A172 (cell line): Measurements from ENCODE around the gene VPS37C. TPM values are rescaled to one million over a fixed set of nuclear protein-coding genes. Genes with fewer than 3 reads are reported as not detected.
"Not testable (repeated sequence)": the region's sequence is repeated elsewhere in the genome, so short reads cannot be mapped to it uniquely, and the experiment has no call there.

Experiments used
- DNase-seq: peaks from one replicate; pipeline ENCODE4 v3.0.0-alpha.2; 2015; ENCODE audit warnings: low spot score
- total RNA-seq: library from RNA; depleted of rRNA; stranded (reverse); fragments of >200 nt; shearing (Covaris generic); gene quantifications from 2 replicates; pipeline ENCODE4 v1.2.3, GENCODE V29; 2014

The VPS37C gene
- total RNA-seq, 1 experiment from 2014 or later: 9.1 TPM

GRCh38 chr11:61118004-61118403 lies 43.2 kb downstream of the VPS37C start:
- DNase-seq: no peak

GRCh38 chr11:61117168-61117520 lies 44.1 kb downstream of the VPS37C start:
- no peak for DNase-seq

DNA sequence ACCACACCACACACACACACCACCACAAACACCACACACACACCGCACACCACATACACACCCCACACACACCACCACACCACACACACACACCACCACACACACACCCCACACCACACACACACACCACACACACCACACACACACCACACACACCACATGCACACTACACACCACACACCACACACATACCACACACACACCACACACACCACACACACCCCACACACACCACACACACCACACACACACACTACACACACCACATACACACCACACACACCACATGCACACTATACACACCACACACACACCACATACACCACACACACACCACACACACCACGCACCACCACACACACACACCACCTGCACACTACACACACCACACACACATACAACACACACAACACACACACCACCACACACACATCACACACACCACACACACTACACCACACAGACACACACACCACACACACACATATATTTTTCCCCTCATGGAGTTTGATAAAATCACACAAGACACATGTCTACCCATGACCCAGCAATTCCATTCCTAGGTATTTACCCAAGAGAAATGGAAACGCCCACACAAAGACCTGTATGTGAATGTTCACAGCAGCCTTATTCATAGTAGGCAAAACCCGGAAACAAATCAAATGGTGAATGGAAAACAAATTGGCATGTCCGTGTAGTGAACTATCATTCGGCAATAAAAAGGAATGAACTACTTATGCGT lies 44.6 kb downstream of the VPS37C start:
- DNase-seq: no peak

DNA sequence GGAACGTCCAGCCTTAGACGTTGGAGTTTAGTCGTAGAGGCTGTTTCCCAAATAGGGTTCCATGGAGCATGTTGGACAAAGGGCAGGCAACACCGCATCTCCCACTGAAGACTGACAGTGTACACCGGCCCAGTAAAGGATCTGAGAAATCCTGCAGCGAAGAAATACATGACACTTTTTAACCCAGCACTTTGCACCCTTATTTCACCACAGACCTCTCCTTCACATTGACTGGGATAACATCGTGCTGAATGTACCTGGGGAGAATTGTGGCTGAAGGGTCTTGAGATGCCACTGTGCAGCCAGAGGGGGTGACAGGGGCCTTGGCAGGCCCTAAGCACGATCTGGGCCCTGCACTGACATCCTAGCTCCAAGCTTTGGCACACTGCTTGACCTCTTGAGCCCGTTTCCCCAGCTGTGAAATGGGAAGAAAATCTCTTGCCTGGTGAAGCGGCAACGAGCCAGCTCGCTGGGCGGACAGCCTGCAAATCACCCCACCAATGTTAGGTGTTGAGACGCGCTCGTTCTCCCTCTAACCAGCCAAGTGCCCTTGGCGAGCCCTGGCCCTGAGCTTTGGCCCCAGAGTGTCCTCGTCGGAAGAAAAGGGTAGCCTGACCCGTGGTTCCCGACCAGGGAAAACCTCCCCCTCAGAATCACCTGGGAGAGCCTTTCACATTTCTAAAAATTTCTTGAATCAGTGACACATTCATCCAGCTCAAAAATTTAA lies 45.6 kb downstream of the VPS37C start:
- no peak for DNase-seq

GRCh38 chr11:61114913-61115312 lies 46.3 kb downstream of the VPS37C start:
- no peak for DNase-seq

DNA sequence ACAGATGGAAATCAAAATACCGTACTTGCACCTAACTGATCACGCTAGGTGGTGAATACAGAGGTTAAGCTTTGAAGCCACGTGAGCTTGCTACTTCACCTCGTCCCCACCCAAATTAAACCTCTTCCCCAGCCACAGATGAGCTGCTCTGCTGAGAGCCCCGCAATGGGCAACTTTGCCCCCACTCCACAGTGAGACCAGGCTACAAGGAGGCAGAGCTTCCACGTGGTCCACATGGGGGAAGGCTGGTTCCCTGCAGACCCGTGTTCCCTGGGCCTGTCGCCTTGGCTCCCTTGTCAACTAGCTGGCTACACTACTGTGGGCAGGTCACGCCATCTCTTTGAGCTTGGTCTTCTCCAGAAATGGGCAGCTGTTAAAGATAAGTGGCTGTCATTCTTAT lies 48.0 kb downstream of the VPS37C start:
- no peak for DNase-seq

DNA sequence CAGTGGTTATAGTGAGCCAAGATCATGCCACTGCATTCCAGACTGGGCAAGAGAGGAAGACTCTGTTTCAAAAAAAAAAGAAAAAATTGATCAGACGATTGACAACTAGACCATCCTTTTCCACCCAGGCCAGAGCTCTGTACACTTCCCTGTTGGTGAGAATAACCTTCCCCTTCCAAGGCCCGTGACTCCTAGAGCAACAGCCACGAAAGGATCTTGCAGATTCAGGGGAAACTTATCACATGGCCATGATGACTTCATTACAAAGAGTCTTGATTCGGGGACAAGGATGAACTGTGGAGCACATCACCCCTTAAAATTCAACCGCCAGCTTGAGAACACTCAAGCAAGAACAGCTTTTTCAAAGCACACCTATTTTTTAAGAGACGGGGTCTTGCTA lies 48.7 kb downstream of the VPS37C start:
- no peak for DNase-seq

DNA sequence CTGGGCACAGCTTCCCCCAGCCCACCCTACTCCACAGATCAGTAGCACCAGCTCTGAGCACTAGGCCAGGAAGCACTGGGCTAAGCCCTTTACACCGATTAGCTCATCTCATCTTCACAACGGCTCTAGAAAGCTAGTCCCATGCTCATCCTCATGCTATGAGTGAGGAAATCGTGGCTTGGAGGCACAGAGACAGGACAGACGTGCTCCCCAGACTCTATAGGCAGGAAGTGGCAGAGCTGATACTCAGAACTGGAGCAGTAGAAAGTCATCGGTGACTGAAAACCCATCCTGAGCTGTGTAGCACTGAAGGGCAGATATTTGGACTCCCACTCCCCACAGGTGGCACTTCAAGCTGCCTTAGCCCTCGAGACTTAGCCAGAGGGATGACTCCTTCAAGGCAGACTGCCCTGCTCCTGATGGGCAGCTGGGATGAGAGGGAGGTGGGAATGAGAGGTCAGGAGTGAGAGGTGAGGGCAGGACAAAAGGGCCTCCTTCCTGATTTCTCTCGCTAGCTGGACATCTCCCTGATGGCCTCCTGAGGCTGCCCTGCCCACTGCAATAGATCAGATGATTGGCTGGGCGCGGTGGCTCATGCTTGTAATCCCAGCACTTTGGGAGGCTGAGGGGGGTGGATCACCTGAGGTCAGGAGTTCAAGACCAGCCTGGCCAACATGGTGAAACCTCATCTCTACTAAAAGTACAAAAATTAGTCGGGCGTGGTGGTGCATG lies 49.3 kb downstream of the VPS37C start:
- DNase-seq: no peak

DNA sequence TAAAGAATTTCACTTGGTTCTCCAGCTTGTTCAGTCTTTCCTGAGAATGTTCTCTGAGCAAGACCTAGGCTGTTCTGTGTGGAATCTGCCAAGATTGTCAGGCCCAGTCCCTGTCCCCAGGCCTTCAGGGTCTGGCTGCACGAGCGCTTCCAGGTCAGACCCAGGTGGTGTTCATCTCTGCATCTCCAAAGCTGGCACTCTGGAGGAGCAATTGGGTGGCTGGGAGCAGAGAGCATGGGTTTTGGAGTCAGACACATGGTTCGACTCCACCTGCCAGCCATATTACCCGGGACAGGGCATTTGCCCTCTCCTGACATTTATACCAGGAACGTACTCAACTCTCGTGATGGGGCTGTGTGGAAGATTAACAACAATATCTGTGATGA lies 50.2 kb downstream of the VPS37C start:
- DNase-seq: no peak

DNA sequence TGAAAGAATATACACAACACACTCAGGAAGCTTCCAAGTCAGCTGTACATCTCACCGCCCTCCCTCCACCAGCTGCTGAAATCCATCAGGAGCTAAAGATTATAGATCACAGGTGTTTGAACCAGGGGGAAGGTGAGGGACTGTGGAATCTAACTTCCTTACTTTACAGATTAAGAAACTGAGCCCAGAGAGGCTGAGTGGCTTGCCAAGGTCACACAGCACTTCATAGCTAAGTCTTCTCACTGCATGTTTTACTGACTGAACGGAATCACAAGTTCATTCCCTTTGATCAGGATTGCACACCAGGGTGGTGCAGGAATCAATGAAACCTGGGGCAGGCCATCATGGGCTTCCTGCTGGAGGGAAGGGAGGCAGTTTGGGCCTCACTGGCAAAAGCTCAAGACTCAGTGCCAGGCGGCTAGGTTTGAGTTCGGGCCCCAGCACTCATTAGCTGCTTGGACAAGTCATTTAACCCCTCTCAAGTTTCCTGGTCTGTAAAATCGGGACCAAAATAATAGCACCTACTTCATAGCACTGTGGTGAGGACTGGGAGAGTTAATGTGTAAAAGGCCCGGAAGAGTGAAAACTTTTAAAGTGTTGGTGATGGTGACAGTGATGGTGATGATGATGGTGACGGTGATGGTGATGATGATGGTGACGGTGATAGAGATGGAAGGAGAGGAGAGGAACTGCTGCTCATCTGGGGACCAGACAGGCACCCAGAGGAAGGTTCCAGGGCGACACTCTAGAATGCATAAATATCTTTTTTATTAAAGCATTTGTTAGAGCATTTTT lies 50.8 kb downstream of the VPS37C start:
- no peak for DNase-seq

DNA sequence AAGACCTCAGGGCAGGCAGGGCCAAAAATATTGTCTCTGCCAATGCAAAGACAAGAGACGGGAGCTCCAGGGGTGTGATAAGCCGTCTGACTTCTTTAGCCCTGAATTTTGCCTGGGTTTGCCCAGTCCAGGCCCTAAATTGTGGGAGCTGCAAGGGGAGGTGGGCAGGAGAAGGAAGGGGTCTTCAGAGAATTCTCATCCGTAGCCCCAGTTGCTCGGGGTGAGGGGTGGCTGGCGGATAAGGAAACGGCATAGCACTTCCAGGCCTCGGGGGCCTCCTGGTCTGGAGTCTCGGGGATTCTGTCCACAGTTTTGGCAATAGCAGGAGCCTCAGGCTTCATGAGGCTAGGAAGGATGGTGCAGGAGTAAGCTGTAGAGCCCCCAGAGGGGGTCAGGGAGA lies 51.6 kb downstream of the VPS37C start:
- no peak for DNase-seq

- DNase-seq: no peak
Observed at GRCh38 chr11:61108847-61109585, 52.2 kb downstream of the VPS37C start.

GRCh38 chr11:61107888-61108287 lies 53.3 kb downstream of the VPS37C start:
- DNase-seq: no peak

GRCh38 chr11:61106894-61107470 lies 54.2 kb downstream of the VPS37C start:
- no peak for DNase-seq

GRCh38 chr11:61106296-61106695 lies 54.9 kb downstream of the VPS37C start:
- DNase-seq: no peak

GRCh38 chr11:61104963-61105362 lies 56.3 kb downstream of the VPS37C start:
- DNase-seq: no peak

- DNase-seq: no peak
Observed at GRCh38 chr11:61103851-61104423, 57.3 kb downstream of the VPS37C start.

DNA sequence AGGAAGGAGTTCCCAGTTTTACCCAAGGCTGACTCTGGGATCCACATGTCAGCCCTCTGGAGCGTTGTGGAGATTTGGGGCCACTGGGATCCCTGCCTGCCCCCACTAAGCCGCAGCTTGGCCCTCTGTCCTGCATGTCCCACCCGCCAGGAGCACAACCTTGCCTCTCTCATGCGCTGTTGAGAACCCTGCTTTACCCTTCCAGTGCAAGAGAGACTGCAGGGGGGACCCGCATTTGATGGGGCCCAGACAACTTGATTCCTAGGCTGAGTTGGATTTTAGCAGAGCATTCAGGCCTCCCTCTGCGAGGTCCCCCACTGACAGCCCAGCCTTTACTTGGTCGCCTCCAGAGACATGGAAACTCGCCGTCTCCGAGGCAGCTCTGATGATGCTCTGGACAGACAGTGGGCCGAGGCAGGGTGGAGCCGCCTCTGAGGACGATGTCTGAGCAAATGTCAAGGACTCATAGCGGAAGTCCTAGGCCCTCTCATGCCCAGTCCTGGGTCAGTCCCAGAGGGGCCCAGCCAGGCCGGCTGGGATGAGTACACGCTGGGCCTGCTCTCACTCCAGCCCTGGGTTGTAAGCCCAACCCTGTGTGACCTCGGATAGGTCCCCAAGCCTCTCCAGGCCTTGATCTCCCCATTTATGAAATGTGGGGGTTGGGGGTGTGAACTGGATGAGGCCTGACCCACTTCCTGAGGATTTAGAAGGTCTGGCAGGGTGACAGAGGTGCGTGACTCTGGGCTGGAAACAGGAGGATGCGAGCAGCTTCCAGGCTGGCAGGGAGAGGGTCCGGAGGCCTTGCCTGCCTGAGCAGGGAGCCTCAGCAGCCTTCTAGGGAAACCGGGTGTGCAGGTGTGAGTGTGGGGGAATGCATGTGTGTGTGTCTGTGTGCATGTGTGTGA lies 58.3 kb downstream of the VPS37C start:
- no peak for DNase-seq

DNA sequence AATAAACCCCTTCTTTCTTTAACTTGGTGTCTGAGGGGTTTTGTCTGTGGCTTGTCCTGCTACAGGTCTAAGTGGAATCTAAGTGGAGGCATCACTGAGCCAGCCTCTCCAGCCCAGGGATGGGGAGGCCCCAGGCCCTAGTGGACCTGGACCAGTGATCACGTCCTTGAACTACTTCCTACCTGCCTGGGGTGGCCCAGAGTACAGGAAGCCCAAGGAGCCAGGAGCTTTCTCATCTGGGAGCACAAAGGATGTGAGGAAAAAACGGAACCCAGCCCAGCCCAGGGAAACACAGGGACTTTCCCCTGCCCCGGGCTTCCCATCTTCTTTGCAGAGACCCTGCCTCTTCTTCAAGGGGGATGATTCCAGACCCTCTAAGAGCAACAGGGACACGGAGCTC lies 62.4 kb downstream of the VPS37C start:
- DNase-seq: no peak

DNA sequence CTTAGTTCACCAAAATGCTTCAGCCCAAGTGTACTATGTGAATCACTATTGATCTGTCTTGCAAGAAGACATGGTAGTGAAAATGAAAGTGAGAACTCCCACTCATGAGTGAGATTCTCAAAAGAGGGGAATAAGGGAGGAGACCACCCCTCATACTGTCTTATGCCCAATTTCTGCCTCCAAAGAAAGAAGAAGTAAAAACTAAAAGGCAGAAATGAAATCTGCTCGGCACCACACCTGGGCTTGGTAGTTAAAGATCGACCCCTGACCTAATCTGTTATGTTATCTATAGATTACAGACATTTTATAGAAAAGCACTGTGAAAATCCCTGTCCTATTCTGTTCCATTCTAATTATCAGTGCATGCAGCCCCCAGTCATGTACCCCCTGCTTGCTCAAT lies 63.0 kb downstream of the VPS37C start:
- not testable (repeated sequence) for DNase-seq
